GM10266 (cell line): Measurements from ENCODE around the gene FIP1L1.

ENCODE experiments used
- DNase-seq: peaks from one replicate; pipeline ENCODE4 v3.0.0; 2012; ENCODE audit errors: extremely low spot score
- CTCF ChIP-seq: IDR thresholded peaks from 2 replicates; pipeline ENCODE4 v1.5.1; 2012; ENCODE audit warnings: mild to moderate bottlenecking, low read depth; ENCODE audit not compliant: control insufficient read depth, insufficient read depth; ENCODE audit errors: missing control alignments

The FIP1L1 gene

GRCh38 chr4:53419208-53419607, 41.8 kb downstream of the FIP1L1 start:
- TF ChIP-seq CTCF = no peak
- DNase-seq = no peak

- DNase-seq = no peak
- no peak for TF ChIP-seq CTCF
Measured at GRCh38 chr4:53421791-53422190, 44.4 kb downstream of the FIP1L1 start.

DNA sequence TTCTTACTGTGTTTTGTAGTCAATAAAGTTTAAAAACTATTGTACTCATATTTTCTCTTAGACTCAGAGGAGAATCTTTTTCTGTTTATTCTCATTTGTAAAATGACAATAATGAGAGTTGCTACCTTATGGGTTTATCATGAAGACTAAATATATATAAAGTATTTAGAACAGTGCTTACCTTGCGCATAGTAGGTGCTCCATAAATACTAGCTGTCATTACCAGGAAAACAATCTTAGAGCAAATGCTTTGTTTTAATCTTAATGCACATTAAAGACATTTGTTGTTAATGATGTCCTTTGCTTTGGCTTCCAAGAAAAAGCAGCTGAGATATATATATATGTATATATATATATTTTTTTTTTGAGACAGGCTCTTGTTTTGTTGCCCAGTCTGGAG, 44.9 kb downstream of the FIP1L1 start:
- TF ChIP-seq CTCF = no peak

GRCh38 chr4:53424280-53424679, 46.8 kb downstream of the FIP1L1 start:
- DNase-seq = no peak
- TF ChIP-seq CTCF = no peak

More for the DNA sequence above, 44.9 kb downstream of the FIP1L1 start:
- DNase-seq = no peak

DNA sequence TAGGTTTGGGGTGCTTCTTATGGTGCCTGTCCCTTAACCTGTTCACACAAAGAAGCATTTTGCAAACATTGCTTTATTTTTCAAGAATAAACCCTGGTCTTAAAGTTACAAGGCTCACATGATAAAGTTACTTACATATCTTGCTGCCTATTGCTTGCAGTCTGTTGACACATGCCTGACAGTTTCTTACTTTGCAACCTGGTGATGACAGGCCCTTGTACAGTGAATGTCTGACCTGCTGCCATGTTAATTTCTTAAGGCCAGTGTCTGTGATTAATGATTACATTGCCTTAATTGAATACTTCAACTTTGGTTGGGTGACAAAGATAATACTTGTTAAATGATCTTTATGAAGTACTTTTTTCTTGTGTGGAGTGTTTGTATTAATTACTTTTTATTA, 49.9 kb downstream of the FIP1L1 start:
- TF ChIP-seq CTCF = no peak

GRCh38 chr4:53431052-53431451, 53.6 kb downstream of the FIP1L1 start:
- no peak for DNase-seq
- TF ChIP-seq CTCF = no peak

More for the DNA sequence above, 49.9 kb downstream of the FIP1L1 start:
- DNase-seq = no peak

- TF ChIP-seq CTCF = no peak
- peak; percentile 11 for DNase-seq
Measured at GRCh38 chr4:53432528-53433424, 55.3 kb downstream of the FIP1L1 start.
